B cell (primary cell): Measurements from ENCODE around the gene EXOC5. TPM values are rescaled to one million over a fixed set of nuclear protein-coding genes. Genes with fewer than 3 reads are reported as not detected.

Source experiments
- ATAC-seq: fragments of 200-7000 bp; cut with Tn5 transposase; one replicate; pipeline ENCODE4 v1.10.0; 2021; ENCODE audit warnings: low read depth, mild to moderate bottlenecking, moderate number of reproducible peaks, moderate library complexity
- CTCF ChIA-PET: fragments of 350-600 bp; sonication (Branson Sonifier 250); formaldehyde crosslinking; loops from one replicate; lab custom pipeline; 2021; ENCODE audit warnings: antibody characterized with exemption, inconsistent platforms; lab: Charles Lee
- POLR2A ChIA-PET: fragments of 350-600 bp; sonication (Branson Sonifier 250); formaldehyde crosslinking; loops from one replicate; lab custom pipeline; 2021; ENCODE audit warnings: antibody characterized with exemption; lab: Charles Lee
- DNase-seq: peaks from one replicate; pipeline ENCODE4 v3.0.0; 2013
- H2AFZ ChIP-seq: 2 replicates; pipeline ENCODE4 v1.6.1; 2012; ENCODE audit warnings: mild to moderate bottlenecking, low read depth, low read length; ENCODE audit not compliant: insufficient read depth, poor library complexity, severe bottlenecking
- H3K27ac ChIP-seq, 2 donors: 1 replicate in 1 of 2; 2 replicates in 1 of 2; pipeline ENCODE4 v1.5.1; 2012 to 2013; ENCODE audit warnings: low read length in 2 of 2, mild to moderate bottlenecking in 2 of 2, moderate library complexity in 1 of 2
- H3K27me3 ChIP-seq, 4 experiments: fragments of 200-600 bp in 1 of 4; sonication (generic) in 1 of 4; replicated peaks in 1 of 4; 1 replicate in 2 of 4; 2 replicates in 2 of 4; pipeline versions ENCODE4 v1.6.1 to v1.7.0; 2013 to 2016; ENCODE audit warnings: low read length in 3 of 4, mild to moderate bottlenecking in 2 of 4, mixed read lengths in 1 of 4, moderate library complexity in 1 of 4; ENCODE audit not compliant: insufficient read depth in 4 of 4, control insufficient read depth in 3 of 4; ENCODE audit errors: control extremely low read depth in 1 of 4
- H3K36me3 ChIP-seq, 2 experiments: replicated peaks in 1 of 2; 1 replicate in 1 of 2; 2 replicates in 1 of 2; pipeline versions ENCODE4 v1.6.1 to v1.7.1; 2013; ENCODE audit warnings: low read length in 1 of 2; ENCODE audit not compliant: insufficient read depth in 2 of 2, control insufficient read depth in 1 of 2; ENCODE audit errors: control extremely low read depth in 1 of 2, extremely low read depth in 1 of 2
- H3K4me1 ChIP-seq, 2 donors: fragments of 200-600 bp in 1 of 2; sonication (generic) in 1 of 2; 1 replicate in 1 of 2; 2 replicates in 1 of 2; pipeline versions ENCODE4 v1.5.1 to v1.6.1; 2013 to 2017; ENCODE audit warnings: low read length in 2 of 2; ENCODE audit not compliant: control insufficient read depth in 2 of 2, insufficient read depth in 2 of 2
- H3K4me2 ChIP-seq: replicated peaks from 2 replicates; pipeline ENCODE3; 2012; ENCODE audit warnings: mild to moderate bottlenecking, low read depth, low read length; ENCODE audit not compliant: poor library complexity, severe bottlenecking
- H3K4me3 ChIP-seq, 5 experiments: fragments of 200-600 bp in 1 of 5; sonication (generic) in 1 of 5; 1 replicate in 3 of 5; 2 replicates in 2 of 5; pipeline versions ENCODE4 v1.5.1 to v1.7.0; 2011 to 2016; ENCODE audit warnings: low read length in 4 of 5, mild to moderate bottlenecking in 4 of 5, low read depth in 2 of 5, control low read depth in 1 of 5, moderate library complexity in 1 of 5; ENCODE audit not compliant: insufficient read depth in 1 of 5; ENCODE audit errors: control extremely low read depth in 1 of 5, extremely low read depth in 1 of 5
- H3K79me2 ChIP-seq: fragments of 200-600 bp; sonication (generic); one replicate; pipeline ENCODE4 v1.6.0; 2016; ENCODE audit warnings: low read length; ENCODE audit not compliant: control insufficient read depth, insufficient read depth
- H3K9ac ChIP-seq: fragments of 200-600 bp; sonication (generic); 2 replicates; pipeline ENCODE4 v1.6.1; 2017; ENCODE audit warnings: mild to moderate bottlenecking, low read length, moderate library complexity
- H3K9me3 ChIP-seq, 3 donors: one replicate each; pipeline versions ENCODE4 v1.6.1 to v1.7.1; 2013; ENCODE audit warnings: low read length in 2 of 3; ENCODE audit not compliant: control insufficient read depth in 2 of 3, insufficient read depth in 1 of 3; ENCODE audit errors: control extremely low read depth in 1 of 3
- H4K20me1 ChIP-seq: 2 replicates; pipeline ENCODE4 v1.6.0; 2012; ENCODE audit warnings: mild to moderate bottlenecking, low read length; ENCODE audit not compliant: insufficient read depth, control insufficient read depth, poor library complexity, severe bottlenecking
- H3K27ac Mint-ChIP-seq: one replicate; pipeline ENCODE4 v1.8.0; 2021; ENCODE audit warnings: mixed read lengths
- H3K27me3 Mint-ChIP-seq: one replicate; pipeline ENCODE4 v1.8.0; 2021; ENCODE audit warnings: mixed read lengths
- H3K4me1 Mint-ChIP-seq: one replicate; pipeline ENCODE4 v1.8.0; 2021; ENCODE audit warnings: mixed read lengths
- H3K4me3 Mint-ChIP-seq: one replicate; pipeline ENCODE4 v1.8.0; 2021; ENCODE audit warnings: mixed read lengths
- H3K9me3 Mint-ChIP-seq: one replicate; pipeline ENCODE4 v1.8.0; 2022; ENCODE audit warnings: mixed read lengths; ENCODE audit not compliant: insufficient read depth
- CTCF ChIP-seq: fragments of 200-600 bp; IDR thresholded peaks from one replicate; pipeline ENCODE4 v1.8.0; 2022; ENCODE audit warnings: antibody characterized with exemption, mild to moderate bottlenecking
- EZH2 ChIP-seq: IDR thresholded peaks from 2 replicates; pipeline ENCODE4 v1.6.1; 2012; ENCODE audit warnings: borderline replicate concordance, low read depth, mild to moderate bottlenecking, moderate library complexity, low read length; ENCODE audit not compliant: insufficient read depth, poor library complexity, severe bottlenecking
- WGBS: methylation state at CpG from one replicate; pipeline ENCODE4 v1.1.5; 2013; ENCODE audit warnings: missing lambda C conversion rate; ENCODE audit not compliant: insufficient coverage; 5-methylcytosine and 5-hydroxymethylcytosine counted together
- intact Hi-C: fragments of 100-400 bp; cut with micrococcal nuclease; formaldehyde crosslinking; loops from one replicate; pipeline ENCODE4 v1.10.0; 2022
- polyA plus RNA-seq: library from polyadenylated mRNA; depleted of rRNA; stranded (reverse); fragments of >200 nt; gene quantifications from 2 replicates; pipeline ENCODE4 v1.2.3, GENCODE V29; 2012
- total RNA-seq, 2 donors: library from RNA; stranded (reverse); fragments of 120-200 nt in 1 of 2; gene quantifications; 1 replicate in 1 of 2; 2 replicates in 1 of 2; pipeline versions ENCODE4 v1.2.3 to v1.2.4, GENCODE V29; 2013 to 2022

The EXOC5 gene
- total and polyA plus RNA-seq, 2 donors (not counting 1 experiment from before 2014, with no cell fraction given) = 5.4 to 60.0 TPM

- H3K27me3 ChIP-seq = peaks cover 0 to 12% (median 2%) of the 10 kb centered on the region in 4 experiments
- no peak overlapping the region for H3K9ac ChIP-seq
- H4K20me1 ChIP-seq = no peaks in the 10 kb centered on the region
- Mint-ChIP-seq H3K4me3 (no peak overlapping the region), H3K27ac (no peak overlapping the region), H3K9me3 (no peaks in the 10 kb centered on the region), H3K27me3 (peaks cover 26% of the 10 kb centered on the region), H3K4me1 (no peaks in the 10 kb centered on the region)
- no peaks in the 10 kb centered on the region for H3K36me3 ChIP-seq
- intact Hi-C loops = no loop called here
- ATAC-seq (no peak), DNase-seq (no peak)
- H3K9me3 ChIP-seq = no peaks in the 10 kb centered on the region
- H3K4me1 ChIP-seq = no peaks in the 10 kb centered on the region
- H3K4me2 ChIP-seq = no peak overlapping the region
- no peak overlapping the region for H3K27ac ChIP-seq
- no peaks in the 10 kb centered on the region for H3K79me2 ChIP-seq
- no peak overlapping the region for H2AFZ ChIP-seq
- ChIA-PET CTCF (no interaction called here), POLR2A (no interaction called here)
- 100% methylated on average over 1 of the region's 4 CpGs for WGBS
- TF ChIP-seq CTCF (no peak), EZH2 (no peak)
- H3K4me3 ChIP-seq = no peak overlapping the region
These were observed 94.2 kb downstream of the EXOC5 start for GRCh38 chr14:57174466-57174865.

GRCh38 chr14:57171903-57172302 is 96.8 kb downstream of the EXOC5 start:
- peaks cover 0 to 10% (median 2%) of the 10 kb centered on the region in 4 experiments for H3K27me3 ChIP-seq
- H4K20me1 ChIP-seq = no peaks in the 10 kb centered on the region
- no peak overlapping the region for H3K4me3 Mint-ChIP-seq
- H2AFZ ChIP-seq = no peak overlapping the region
- intact Hi-C loops = no loop called here
- no peak for TF ChIP-seq EZH2
- TF ChIP-seq CTCF = no peak
- H3K36me3 ChIP-seq = no peaks in the 10 kb centered on the region
- H3K4me1 Mint-ChIP-seq = no peaks in the 10 kb centered on the region
- CTCF ChIA-PET = interaction anchor here (1.4 kb wide), 1 partner anchor 13 kb away, joined by 3 read pairs; no protein-coding TSS in a partner anchor
- H3K4me3 ChIP-seq = no peak overlapping the region
- peaks cover 19% of the 10 kb centered on the region for H3K27me3 Mint-ChIP-seq
- H3K9ac ChIP-seq = no peak overlapping the region
- H3K27ac ChIP-seq = no peak overlapping the region
- DNase-seq (no peak), ATAC-seq (no peak)
- no peaks in the 10 kb centered on the region for H3K4me1 ChIP-seq
- H3K27ac Mint-ChIP-seq = no peak overlapping the region
- H3K9me3 ChIP-seq = no peaks in the 10 kb centered on the region
- no peaks in the 10 kb centered on the region for H3K9me3 Mint-ChIP-seq
- POLR2A ChIA-PET = no interaction called here
- 84% methylated on average over 3 of the region's 3 CpGs for WGBS
- no peaks in the 10 kb centered on the region for H3K79me2 ChIP-seq
- no peak overlapping the region for H3K4me2 ChIP-seq
